HG03575 (cell line): ENCODE measurements around the gene RARA.

Experiments used
- ATAC-seq: cut with Tn5 transposase; IDR thresholded peaks from one replicate; pipeline ENCODE4 v1.9.1; 2021; ENCODE audit not compliant: unreplicated experiment, insufficient number of reproducible peaks, low FRiP score; ENCODE audit errors: extremely low read depth

Gene RARA

DNA sequence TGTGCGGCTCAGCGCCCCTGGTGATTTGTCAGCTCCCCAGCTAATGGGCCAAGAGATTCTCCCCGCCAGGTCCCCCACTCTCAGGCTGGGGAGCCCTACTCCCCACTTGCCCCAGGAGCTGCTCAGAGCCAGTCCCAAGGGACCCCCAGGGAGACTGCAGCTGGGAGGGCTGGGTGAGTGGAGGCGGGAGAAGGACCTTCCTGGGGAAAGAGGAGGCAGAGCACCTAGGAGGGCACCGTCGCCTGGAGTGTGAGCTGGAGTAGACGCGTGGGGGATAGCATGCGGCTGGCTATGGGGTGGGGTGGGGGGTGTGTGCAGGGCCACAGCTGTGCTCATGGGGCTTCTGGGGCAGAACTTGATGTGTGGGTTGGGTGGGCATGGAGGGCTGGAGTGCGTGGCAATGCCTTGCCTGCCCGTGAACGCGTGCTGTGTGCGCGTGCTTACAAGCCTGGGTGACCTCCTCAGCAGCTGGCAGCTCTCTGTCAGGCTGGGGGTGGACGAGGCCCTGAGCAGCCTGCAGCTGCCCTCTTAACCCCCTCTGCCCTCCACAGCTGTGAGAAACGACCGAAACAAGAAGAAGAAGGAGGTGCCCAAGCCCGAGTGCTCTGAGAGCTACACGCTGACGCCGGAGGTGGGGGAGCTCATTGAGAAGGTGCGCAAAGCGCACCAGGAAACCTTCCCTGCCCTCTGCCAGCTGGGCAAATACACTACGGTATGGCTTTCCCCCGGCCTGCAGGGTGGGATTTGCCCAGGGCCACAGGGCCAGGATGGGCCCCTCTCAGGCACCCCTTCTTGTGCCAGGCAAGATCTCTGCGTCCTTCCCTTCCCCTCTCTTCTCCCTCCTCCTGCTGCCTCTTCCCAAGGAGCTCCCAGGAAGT is 42.6 kb downstream of the RARA start:
- ATAC-seq: no peak

DNA sequence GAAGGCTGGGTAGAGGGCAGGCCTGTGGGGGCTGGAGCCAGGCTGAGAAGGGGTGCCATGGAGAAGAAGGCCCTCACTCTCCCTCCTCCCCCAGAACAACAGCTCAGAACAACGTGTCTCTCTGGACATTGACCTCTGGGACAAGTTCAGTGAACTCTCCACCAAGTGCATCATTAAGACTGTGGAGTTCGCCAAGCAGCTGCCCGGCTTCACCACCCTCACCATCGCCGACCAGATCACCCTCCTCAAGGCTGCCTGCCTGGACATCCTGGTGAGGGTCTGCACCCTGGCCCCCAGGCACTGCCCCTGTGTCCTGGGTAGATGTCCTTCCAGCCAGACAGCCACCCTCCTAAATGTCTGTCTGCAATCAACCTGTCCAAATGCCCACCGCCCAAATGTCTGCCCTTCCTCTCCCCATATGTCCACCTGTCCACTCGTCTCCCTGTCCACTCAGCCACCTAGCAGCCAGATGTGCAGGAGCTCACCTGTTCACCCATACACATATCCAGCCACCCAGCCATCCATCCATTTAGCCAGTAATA is 43.3 kb downstream of the RARA start:
- no peak for ATAC-seq

GRCh38 chr17:40352779-40353394 is 43.9 kb downstream of the RARA start:
- ATAC-seq: no peak

DNA sequence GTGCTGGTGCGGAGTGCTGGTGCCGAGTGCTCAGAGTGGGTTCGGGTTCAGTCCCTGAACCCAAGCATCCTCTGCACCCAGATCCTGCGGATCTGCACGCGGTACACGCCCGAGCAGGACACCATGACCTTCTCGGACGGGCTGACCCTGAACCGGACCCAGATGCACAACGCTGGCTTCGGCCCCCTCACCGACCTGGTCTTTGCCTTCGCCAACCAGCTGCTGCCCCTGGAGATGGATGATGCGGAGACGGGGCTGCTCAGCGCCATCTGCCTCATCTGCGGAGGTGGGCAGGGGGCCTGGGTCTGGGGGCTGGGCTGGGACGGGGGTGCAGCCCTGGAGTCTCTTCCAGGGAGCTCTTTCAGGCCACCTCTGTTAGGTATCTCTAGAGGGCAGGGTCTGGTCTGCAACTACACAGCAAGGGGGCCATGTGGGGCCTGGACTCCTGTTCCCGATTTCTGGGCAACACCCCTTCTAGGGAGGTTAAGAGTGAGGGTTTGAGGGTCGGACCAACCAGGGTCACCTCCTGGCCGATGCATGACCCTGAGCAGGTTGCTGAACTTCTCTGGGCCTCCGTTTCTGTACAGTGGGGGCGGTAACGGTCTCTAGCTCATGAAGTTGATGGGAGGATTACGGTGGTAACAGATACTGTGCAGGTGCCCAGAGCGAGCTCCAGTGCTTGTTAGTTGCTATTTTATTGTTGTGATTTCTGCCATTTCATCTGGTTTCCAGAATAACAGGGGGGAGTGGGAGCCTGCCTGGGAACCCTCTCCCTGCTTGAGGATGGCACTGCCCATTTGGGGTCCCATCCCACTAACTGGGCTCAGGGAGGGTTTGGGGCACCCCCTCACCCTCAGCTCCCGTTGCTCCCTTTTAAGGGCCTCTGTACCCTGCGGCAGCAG is 45.5 kb downstream of the RARA start:
- ATAC-seq: no peak

DNA sequence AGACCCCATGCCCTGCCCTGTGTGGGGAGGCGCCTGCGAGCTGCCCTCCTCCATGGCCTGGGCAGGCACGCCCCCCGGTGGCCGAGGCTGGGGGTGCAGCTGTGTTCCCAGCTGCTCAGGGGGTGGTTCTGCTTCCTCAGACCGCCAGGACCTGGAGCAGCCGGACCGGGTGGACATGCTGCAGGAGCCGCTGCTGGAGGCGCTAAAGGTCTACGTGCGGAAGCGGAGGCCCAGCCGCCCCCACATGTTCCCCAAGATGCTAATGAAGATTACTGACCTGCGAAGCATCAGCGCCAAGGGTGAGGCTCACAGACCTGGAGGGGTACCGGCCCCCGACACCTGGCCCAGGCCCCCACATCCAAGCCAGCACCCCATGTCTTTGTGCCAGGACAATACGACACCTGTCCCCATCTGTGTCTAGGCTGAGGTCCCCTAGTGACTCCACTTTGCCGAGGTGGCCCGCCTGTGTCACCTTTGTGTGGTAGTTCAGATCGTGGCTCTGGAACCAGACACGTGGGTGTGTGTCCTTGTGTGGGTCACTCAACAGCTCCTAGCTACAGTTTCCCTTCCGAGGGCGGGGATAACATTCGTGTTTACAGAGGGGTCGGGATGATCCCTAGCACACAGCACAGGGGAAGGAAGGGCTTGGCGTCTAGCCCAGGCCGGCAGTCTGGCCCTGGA is 46.3 kb downstream of the RARA start:
- no peak for ATAC-seq

- no peak for ATAC-seq
Measured at GRCh38 chr17:40355804-40356758, 47.1 kb downstream of the RARA start.

DNA sequence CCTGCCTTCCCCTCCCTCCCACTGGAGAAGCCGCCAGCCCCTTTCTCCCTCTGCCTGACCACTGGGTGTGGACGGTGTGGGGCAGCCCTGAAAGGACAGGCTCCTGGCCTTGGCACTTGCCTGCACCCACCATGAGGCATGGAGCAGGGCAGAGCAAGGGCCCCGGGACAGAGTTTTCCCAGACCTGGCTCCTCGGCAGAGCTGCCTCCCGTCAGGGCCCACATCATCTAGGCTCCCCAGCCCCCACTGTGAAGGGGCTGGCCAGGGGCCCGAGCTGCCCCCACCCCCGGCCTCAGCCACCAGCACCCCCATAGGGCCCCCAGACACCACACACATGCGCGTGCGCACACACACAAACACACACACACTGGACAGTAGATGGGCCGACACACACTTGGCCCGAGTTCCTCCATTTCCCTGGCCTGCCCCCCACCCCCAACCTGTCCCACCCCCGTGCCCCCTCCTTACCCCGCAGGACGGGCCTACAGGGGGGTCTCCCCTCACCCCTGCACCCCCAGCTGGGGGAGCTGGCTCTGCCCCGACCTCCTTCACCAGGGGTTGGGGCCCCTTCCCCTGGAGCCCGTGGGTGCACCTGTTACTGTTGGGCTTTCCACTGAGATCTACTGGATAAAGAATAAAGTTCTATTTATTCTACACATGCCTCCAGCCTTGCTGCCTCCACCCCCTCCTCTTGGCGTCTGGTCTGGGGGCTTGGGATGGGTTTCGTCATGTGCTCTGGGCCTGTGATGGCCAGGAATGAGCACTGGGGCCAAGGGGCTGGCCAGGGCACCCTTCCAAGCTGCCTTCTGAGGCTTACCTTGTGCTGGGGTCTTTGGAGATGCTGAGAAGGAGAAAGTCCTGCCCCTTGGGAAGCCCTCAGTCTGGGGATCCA is 48.3 kb downstream of the RARA start:
- no peak for ATAC-seq

DNA sequence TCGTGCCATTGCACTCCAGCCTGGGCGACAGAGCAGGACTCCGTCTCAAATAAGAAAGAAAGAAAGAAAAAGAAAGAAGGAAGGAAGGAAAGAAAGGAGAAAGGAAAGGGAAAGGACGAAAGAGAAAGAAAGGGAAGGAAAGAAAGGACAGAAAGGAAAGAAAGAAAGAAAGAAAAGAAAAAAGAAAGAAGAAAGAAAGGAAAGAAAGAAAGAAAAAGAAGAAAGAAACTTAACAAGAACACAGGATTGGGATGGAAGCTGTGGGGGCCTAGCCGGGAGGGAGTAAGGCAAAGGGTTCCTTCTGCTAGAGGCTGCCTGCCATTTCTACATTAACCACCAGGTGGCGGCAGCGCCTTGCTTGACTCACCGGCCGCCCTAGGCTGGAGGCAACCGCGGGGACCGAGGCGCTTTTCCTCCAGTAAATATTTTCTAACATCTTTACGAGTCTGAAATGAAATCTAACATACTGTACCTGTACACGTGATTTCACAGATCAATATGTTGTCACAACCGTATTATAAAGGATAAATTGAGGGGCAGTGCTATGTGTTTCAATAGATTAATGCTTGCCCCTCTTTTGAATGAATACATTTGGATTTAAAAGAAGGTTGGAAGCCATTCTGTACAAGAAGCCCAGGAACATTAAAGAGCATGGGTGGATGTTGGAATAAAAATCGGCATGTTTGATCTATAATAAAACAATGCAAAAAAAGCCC is 49.5 kb downstream of the RARA start:
- no peak for ATAC-seq

DNA sequence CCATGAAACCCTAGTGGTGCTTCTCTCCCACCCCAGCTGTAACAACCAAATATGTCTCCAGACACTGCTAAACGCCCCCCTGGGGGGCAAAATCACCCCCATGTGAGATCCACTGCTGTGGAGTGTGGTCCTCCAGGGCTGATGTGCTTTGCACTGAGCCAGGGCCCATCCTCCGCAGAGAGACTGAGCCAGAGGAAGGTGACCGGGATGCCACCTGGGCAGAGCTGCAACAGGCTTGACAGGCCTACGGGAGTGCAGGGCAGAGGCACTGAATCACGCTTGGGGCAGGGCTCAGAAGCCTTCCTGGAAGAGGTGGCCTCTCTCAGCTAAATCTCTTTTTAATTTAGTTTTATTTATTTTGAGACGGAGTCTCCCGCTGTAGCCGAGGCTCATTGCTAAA is 51.1 kb downstream of the RARA start:
- no peak for ATAC-seq

- ATAC-seq: no peak
Measured at GRCh38 chr17:40361063-40361924, 52.3 kb downstream of the RARA start.

DNA sequence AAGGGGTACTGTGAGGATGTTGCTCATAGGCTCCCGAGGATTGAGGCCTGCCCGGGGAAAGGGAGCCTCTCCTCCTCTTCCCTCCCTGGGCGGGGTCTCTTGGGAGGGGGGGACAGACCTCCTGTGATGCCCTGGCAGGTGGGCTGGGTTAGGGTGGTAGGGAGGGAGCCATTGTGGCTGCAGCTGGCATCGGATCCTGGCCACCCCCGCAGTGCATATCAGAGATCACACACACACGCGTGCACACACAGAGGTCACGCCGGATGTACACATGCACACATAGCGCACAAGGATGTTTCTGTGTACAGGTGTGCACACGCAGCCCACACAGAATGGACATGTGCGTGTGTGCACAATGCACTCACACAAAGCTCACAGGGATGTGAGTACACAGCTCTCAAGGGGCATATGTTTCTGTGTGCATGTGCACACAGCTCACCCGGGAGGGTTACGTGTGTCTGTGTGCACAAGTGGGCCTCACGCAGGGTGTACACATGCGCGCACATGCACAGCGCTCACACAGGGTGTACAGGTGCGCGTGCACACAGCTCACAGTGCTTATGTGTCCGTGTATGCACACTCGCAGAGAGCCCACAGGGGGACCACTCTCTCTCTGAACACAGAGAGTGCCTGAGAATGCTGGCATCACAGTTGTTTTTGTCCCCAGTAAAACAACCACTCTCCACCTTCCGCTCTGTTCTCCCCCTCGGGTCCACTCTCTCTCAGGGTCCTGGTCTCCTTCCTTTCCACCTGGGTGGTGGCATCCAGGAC is 53.1 kb downstream of the RARA start:
- ATAC-seq: no peak

DNA sequence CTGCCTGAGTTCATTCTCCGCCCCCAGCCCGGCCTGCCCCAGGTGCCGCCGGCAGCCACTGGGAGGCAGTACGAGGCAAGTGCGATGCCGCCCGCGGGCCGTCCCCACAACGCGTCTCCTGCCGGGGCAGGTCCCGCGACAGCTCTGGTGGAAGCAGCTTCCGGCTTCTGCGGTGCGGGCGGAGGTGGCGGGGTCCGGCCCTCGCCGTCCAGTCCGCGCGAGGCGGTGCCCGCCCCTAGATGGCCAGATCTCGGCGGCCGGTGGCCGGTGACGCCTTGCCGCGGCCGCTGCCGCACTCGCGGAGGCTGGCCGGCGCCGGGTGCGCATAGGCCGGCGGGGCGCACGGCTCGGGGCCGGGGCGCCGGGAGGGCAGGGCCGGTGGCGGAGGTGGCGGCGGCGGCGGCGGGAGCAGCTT is 53.7 kb downstream of the RARA start:
- no peak for ATAC-seq

DNA sequence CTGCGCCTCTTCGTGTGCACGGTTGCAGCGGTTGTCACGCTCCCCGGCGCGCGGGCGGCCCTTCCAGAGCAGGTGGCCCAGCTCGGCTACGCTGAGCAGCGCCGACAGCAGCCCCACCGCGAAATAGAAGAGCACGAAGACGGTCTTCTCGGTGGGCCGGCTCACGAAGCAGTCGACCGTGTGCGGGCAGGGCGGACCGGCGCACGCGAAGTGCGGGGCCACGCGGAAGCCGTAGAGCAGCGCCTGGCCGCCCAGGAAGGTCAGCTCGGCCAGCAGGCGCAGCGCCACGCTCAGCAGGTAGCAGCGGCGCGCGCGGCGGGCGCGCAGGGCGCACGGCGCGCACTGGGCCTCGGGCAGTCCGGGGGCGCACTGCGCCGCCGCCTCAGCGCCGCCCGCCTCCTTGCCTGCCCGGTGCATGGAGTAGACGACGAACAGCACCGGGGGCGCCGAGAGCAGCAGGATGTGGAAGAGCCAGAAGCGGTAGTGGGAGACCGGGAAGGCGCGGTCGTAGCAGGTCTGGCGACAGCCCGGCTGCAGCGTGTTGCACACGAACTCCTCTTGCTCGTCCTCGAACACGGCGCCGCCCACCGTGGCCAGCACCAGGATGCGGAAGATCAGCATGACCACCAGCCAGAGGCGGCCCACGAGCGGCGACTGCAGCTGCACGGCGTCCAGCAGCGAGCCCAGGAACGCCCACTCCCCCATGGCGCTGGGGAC is 54.3 kb downstream of the RARA start:
- ATAC-seq: no peak
